GM03348 (cell line): ENCODE measurements around the gene HCN2.

Experiments
- DNase-seq: peaks from one replicate; pipeline ENCODE4 v3.0.0; 2012; ENCODE audit warnings: low spot score

The HCN2 gene

DNA sequence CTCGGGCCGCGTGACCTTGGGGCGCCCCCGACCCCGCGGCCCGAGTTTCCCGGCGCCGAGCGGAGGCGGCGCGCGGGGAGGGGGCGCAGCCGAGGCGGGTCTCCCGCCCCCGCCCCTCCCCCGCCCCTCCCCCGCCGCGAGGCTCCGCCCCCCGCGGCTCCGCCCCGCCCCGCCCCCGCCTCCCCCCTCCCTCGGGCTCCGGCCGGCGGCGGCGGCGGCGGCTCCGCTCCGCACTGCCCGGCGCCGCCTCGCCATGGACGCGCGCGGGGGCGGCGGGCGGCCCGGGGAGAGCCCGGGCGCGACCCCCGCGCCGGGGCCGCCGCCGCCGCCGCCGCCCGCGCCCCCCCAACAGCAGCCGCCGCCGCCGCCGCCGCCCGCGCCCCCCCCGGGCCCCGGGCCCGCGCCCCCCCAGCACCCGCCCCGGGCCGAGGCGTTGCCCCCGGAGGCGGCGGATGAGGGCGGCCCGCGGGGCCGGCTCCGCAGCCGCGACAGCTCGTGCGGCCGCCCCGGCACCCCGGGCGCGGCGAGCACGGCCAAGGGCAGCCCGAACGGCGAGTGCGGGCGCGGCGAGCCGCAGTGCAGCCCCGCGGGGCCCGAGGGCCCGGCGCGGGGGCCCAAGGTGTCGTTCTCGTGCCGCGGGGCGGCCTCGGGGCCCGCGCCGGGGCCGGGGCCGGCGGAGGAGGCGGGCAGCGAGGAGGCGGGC lies at the start of gene HCN2:
Gene HCN2, plus strand, starts transcription at position 189 of the 703 bp plus-strand sequence. Its CDS starts 65 bp downstream, at position 254.
- DNase-seq = peak; percentile 70

- DNase-seq = no peak
Measured at GRCh38 chr19:540867-541637, 48.6 kb upstream of the HCN2 start.

DNA sequence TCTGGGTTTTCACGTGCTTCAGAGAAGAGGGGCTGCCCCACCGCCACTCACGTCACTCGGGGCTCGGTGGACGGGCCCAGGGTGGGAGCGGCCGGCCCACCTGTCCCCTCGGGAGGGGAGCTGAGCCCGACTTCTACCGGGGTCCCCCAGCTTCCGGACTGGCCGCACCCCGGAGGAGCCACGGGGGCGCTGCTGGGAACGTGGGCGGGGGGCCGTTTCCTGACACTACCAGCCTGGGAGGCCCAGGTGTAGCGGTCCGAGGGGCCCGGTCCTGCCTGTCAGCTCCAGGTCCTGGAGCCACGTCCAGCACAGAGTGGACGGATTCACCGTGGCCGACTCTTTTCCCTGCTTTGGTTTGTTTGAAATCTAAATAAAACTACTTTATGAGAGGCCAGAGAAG lies 48.0 kb upstream of the HCN2 start:
- DNase-seq = no peak

- no peak for DNase-seq
Measured at GRCh38 chr19:542173-542866, 47.4 kb upstream of the HCN2 start.

DNA sequence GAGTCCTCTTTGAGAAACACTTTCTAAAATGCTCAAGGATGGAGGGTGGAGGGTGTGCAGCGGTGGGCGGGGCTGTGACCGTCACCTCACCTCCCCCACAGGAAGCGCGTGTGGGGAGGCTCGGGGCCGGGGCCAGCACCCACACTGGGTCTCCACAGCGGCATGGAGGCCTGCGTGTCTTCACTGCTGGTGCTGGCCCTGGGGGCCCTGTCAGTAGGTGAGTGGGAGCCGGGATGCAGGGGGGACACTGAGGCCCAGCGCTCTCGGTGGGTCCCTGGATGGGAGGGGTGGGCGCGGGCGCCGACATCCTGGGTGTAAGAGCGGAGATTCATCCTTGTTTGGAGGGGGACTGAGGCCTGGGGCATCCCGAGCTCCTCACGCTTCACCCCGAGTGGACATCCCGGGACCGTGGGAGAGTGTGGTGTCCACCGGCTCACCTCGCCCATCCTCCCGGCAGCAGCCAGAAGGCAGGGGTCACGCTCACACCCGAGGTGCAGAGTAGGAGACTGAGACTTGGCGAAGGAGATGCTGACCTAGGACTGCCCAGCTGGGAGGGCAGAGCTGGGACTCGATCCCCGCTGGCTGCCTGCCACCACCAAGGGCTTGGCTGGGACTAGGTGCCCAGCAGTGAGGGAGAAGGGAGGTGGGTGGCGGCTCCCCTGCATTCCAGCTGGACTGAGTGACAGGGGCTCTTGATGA lies 45.6 kb upstream of the HCN2 start, which contains the start of gene GZMM:
Gene GZMM, plus strand, starts transcription at position 144 of the 699 bp plus-strand sequence. Its CDS starts 19 bp downstream, at position 163.
- DNase-seq = no peak

DNA sequence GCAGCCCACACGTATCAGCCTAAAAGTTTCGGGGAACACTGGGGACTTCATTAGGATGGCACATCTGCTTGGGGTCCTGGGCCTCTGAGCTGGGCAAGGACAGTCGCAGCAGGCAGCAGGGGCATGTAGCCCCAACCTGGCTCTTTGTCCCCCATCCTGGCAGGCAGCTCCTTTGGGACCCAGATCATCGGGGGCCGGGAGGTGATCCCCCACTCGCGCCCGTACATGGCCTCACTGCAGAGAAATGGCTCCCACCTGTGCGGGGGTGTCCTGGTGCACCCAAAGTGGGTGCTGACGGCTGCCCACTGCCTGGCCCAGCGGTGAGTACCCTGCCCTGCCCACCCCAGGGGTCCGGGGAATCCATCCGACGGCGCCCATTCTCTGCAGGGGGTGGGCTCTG lies 42.6 kb upstream of the HCN2 start:
- DNase-seq = no peak

DNA sequence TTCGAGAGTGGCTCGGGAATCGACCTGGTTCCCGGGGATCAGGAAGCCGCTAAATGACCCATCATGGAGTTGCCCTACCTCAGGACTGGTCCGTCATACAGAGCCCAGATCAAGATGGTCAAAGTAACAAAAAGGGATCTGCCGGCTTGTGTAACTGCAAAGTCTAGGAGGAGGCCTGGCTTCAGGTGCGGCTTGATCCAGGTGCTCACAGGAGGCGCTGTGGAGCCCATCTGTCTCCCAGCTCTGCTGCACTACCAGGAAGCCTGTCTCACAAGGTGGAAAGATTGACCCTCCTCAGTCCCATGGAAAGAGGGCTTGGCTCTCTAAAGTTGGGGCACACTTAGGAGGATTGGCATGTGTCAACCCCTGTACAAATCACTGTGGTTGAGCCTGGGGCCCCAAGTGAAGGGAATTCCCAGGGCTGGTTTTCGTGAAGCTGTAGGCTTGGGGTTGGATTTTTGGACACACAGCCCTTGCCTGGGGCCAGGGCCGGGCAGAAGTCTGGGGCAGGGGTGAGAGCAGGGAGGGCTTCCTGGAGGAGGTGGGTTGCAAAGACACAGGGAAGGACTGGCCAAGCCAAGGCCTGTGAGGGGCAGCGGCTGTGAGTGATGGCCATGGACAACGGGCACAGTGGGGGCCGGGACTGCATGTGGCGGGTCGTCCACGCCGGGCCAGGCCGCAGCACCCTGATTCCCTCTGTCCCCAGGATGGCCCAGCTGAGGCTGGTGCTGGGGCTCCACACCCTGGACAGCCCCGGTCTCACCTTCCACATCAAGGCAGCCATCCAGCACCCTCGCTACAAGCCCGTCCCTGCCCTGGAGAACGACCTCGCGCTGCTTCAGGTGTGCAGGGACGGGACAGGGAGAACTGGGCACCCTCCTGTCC lies 41.6 kb upstream of the HCN2 start:
- DNase-seq = no peak

DNA sequence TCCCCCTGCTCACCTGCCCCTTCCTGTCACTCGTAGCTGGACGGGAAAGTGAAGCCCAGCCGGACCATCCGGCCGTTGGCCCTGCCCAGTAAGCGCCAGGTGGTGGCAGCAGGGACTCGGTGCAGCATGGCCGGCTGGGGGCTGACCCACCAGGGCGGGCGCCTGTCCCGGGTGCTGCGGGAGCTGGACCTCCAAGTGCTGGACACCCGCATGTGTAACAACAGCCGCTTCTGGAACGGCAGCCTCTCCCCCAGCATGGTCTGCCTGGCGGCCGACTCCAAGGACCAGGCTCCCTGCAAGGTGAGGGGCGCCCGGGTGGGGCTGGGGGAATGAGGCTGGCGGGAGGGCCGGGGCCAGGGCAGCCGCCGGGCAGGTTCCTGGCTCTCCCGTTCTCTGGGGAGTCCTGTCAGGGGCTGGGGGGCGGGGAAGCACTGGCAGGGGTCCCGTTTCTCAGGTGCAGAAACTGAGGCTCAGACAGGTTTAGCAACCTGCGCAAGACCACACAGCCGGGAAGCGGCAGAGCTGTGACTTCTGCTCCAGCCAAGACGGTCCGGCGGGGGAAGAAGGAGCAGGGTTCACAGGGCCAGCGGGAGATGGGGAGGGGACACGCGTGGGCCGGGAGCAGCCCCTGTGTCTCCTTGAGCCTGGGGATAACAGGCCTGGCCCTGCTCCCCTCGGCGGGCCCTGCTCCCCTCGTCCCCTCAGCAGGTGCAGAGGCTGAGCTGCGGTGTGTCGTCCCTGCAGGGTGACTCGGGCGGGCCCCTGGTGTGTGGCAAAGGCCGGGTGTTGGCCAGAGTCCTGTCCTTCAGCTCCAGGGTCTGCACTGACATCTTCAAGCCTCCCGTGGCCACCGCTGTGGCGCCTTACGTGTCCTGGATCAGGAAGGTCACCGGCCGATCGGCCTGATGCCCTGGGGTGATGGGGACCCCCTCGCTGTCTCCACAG lies 40.5 kb upstream of the HCN2 start:
- no peak for DNase-seq

- no peak for DNase-seq
Measured at GRCh38 chr19:554817-555216, 34.9 kb upstream of the HCN2 start.

- DNase-seq = no peak
Measured at GRCh38 chr19:555474-555808, 34.2 kb upstream of the HCN2 start.

- no peak for DNase-seq
Measured at GRCh38 chr19:556611-557382, 32.9 kb upstream of the HCN2 start.

GRCh38 chr19:558770-559439 lies 30.8 kb upstream of the HCN2 start:
- DNase-seq = no peak

- no peak for DNase-seq
Measured at GRCh38 chr19:560121-560520, 29.6 kb upstream of the HCN2 start.

DNA sequence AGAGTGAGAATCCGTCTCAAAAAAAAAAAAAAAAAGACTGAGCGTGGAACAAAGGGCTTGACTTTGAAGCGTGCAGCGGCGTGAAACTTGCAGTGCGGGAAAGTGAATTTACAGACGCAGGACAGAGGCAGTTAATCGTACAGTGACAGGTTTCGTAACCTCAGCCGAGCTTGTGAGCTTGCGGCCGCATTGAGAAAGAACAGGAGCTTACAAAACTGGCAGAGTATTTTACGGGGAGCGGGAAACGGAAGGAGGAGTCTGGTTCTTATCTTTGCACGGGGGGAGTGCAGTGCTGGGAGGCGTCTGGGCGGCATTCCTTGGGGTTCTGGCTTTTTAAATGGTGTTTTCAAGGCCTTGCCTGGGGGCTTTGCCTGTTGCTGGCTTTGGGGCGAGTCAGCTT lies 23.3 kb upstream of the HCN2 start:
- DNase-seq = peak; percentile 51

- no peak for DNase-seq
Measured at GRCh38 chr19:566844-567243, 22.8 kb upstream of the HCN2 start.

- DNase-seq = no peak
Measured at GRCh38 chr19:567296-567900, 22.3 kb upstream of the HCN2 start.

DNA sequence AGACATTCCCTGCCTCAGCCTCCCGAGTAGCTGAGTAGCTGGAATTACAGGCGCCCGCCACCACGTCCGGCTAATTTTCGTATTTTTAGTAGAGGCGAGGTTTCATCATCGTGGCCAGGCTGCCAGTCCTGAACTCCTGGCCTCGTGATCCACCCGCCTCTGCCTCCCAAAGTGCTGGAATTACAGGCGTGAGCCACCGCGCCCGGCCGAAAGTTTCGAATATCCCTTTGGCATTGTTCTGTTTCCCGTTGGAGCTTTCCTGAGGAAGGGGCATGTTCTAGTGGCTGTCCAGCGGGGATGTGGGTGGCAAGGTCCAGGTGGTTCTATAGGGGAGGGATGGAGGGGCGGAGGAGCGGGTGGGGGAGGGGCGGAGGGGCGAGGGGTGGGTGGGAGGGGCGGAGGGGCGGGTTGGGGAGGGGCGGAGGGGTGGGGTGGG lies 19.4 kb upstream of the HCN2 start:
- DNase-seq = no peak

GRCh38 chr19:570937-571565 lies 18.6 kb upstream of the HCN2 start:
- no peak for DNase-seq
